CD4-positive, alpha-beta T cell treated with Interleukin-12 subunit alpha and Interleukin-12 subunit beta, for 1 hour (primary cell): Measurements from ENCODE around the gene PIGU.
"Not testable (repeated sequence)": the region's sequence is repeated elsewhere in the genome, so short reads cannot be mapped to it uniquely, and the experiment has no call there.

ENCODE experiments used
- DNase-seq: peaks from one replicate; pipeline ENCODE4 v3.0.0-alpha.2; 2020

PIGU gene

DNA sequence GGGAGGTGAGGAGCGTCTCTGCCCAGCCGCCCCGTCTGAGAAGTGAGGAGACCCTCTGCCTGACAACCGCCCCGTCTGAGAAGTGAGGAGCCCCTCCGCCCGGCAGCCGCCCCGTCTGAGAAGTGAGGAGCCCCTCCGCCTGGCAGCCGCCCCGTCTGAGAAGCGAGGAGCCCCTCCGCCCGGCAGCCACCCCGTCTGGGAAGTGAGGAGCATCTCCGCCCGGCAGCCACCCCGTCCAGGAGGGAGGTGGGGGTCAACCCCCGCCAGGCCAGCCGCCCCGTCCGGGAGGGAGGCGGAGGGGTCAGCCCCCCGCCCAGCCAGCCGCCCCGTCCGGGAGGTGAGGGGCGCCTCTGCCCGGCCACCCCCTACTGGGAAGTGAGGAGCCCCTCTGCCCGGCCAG lies 18.2 kb downstream of the PIGU start:
- not testable (repeated sequence) for DNase-seq

DNA sequence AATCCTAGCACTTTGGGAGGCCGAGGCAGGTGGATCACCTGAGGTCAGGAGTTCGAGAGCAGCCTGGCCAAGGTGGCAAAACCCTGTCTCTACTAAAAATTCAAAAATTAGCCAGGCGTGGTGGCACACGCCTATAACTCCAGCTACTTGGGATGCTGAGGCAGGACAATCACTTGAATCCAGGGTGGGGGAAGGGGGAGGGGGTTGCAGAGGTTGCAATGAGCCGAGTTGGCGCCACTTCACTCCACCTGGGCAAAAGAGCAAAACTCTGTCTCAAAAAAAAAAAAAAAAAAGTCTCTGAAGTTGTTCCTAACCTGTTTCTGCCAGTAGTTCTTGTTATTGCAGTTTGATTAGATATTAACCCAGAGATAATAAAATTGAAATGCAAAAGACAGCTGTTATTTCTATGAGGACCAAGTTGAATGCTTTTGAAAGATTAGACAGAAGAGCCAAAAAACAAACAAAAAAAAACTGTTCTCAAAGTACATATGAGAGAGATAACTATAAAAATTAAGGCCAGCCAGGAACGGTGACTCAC lies 22.6 kb downstream of the PIGU start:
- no peak for DNase-seq

- DNase-seq, result no peak
Observed at GRCh38 chr20:34651200-34651599, 25.7 kb downstream of the PIGU start.

GRCh38 chr20:34647737-34648136 lies 29.2 kb downstream of the PIGU start:
- no peak for DNase-seq

- DNase-seq, result no peak
Observed at GRCh38 chr20:34644951-34645350, 31.9 kb downstream of the PIGU start.

DNA sequence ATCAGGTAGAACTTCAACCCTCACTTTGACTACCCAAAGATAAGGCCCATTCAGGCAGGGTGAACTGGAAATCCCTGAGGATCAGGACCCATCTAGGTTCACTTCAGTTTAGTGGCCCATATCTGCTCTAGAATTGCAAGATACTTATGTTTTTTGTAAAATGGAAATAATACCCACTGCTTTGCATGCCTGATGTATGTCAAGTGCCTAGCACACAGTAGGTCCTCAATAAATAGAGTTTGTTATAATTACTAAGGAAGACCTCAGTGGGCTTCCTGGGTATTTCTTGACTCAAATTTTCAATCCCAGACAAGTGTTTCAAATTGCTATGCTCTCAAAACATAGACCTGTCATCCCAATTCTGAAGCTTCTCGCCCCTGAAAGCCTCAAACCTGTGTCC lies 32.5 kb downstream of the PIGU start:
- DNase-seq, result no peak

- no peak for DNase-seq
Observed at GRCh38 chr20:34643928-34644327, 33.0 kb downstream of the PIGU start.

- DNase-seq, result no peak
Observed at GRCh38 chr20:34642009-34642408, 34.9 kb downstream of the PIGU start.

DNA sequence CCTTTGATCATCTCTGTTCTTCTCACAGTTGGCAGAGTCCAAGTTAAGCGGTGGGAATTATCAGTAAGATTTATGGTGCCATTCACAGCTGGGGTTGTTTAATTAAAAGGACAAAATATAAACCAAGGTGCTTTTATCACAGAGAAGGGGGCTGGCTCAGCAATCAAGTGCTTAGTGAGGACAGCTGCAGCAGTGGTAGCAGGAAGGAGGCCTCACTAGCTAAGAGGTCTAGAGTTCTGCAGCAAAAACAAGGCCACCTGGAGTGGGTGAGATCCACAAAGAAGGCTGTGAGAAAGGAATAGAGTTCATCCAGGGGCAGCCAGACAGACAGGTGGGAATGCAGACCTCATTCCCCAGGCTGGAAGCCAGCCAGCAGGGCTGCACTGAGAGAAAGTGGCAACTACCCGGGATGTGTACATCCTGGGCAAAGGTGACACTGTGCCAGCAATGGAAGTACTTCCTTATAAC lies 37.1 kb downstream of the PIGU start:
- no peak for DNase-seq

DNA sequence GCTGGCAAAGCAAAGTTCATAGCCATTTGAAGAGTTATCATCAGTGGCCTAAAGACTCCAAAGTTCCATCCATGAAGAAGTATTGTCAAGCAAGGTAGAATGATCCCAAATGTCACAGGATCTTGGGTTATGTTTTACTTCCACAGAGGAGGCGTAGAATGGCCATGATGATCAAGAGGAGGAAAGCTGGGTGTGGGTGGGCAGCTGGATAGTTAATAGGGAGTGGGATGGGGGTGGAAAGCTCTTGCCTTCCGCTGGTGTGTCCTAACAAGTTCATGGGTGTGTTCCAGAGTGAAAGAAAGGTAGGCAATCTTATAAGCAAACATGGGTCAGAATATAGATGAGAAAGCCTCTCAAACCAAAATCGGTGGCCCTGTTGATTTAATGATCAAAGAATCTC lies 38.4 kb downstream of the PIGU start:
- DNase-seq, result no peak

DNA sequence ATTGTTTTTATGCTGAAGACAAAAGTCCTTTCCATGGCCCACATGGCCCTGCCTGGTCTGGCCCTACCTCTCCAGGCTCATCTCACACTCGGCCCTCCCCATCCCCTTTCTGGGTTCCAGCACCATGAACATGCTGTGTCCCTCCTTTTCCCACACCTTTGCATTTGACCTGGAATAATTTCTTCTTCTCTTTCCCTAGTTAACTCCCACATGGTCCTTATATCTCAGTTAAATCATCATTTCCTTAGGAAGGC lies 38.9 kb downstream of the PIGU start:
- DNase-seq, result no peak

DNA sequence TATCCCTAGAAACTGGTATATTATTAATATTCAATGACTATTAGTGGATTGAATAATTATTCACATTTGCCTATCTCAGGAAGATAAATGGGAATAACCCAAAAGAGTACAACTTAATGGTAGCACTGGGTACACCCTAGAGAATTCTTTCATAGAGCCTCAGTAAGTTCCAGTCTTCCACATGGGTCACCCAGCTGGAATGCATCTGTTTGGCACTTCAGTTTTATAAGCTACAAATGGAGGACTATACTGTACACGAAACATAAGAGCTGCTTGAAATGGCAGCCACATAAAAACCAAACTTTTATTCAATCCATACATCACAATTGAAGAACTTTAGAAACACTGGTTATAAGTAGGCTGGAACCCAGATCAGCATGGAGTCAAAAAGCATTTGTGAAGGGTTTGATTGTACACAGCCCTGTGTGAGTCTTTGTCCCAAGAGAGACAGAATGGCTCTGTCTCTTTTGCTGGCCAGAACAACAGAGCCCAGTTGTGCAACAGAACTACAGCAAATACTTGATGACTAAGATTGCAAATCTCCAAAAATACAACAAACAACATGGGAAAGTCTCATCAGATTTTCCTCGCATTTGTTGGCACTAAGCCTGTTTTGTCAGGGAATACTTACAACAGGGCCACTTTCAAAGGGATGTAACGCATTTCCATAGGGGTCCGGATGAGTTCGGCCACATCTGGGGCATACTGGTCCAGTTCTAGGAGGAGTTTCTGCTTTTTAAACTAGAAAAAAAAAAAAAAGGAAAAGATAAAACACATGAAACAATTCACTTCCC lies 39.5 kb downstream of the PIGU start:
- no peak for DNase-seq

- no peak for DNase-seq
Observed at GRCh38 chr20:34636648-34637047, 40.2 kb downstream of the PIGU start.

DNA sequence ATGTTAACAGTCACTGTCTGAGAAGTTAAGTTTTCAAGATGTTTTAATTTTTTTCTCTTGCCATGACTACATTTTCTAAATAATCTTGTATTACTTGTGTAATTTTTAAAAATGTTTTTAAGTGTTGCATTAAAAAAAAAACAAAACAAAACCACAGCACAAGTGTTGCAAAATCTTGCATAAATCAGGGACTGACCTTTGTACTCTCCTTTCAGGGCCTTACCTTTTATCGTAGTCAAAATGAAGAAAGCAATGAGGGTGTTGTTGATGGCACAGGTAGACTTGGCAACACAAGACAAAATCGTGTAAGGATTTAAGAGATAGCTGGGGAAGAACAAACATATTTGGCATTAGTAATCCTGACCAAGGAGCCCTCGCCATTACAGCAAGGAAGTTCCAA lies 42.5 kb downstream of the PIGU start:
- DNase-seq, result no peak

GRCh38 chr20:34632870-34633452 lies 43.9 kb downstream of the PIGU start:
- no peak for DNase-seq

DNA sequence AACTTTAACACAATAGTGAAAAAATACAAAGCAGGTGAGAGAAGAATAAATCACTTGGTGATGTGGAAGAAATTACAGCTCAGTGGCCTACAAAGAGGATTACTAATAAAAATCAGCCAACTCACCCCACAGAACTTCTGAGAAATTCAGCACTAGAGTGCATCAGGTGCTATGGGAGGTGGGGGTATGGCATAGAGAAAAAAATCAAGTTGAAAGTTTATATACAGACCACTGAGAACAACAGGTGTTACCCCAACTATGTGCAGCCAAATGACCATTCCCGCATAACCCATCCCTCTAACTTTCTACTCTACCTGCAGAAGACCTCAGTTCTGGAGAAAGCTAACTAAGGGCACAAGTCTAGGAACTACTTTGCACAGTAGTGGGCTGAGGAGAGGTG lies 47.0 kb downstream of the PIGU start:
- no peak for DNase-seq

- no peak for DNase-seq
Observed at GRCh38 chr20:34629342-34629741, 47.5 kb downstream of the PIGU start.

DNA sequence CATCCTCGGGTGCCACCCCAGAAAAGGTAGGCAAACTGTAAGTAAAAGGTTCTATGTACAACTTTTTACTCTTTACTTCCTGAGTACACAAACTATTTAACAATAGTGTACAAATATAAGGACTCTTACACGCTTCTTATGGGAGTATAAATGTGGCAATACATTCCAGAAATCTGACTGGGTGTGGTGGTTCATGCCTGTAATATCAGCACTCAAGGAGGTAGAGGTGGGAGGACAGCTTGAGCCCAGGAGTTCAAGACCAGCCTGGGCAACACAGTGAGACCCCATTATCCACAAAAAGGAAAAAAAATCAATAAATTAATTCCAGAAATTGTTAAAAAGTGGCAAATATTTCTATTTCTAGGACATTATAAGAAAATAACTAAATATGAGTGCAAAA lies 48.9 kb downstream of the PIGU start:
- no peak for DNase-seq

DNA sequence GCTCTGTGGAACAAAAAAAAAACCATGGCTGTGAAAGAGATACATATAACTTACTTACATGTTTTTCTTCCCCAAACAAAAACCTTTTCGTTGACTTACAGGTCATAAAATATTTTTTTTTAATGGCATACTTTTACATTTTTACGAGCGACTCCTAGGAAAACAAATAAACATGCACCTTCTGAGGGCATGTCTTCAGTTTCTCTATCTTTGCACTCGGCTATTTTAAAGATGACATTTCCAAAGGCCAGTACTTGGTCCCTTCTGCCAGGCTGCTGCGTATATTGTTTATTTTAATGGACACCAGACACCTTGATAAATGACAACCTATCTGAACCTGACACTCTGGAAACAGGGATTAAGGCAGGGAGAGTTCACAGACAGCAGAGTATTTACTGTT lies 49.4 kb downstream of the PIGU start:
- DNase-seq, result no peak

DNA sequence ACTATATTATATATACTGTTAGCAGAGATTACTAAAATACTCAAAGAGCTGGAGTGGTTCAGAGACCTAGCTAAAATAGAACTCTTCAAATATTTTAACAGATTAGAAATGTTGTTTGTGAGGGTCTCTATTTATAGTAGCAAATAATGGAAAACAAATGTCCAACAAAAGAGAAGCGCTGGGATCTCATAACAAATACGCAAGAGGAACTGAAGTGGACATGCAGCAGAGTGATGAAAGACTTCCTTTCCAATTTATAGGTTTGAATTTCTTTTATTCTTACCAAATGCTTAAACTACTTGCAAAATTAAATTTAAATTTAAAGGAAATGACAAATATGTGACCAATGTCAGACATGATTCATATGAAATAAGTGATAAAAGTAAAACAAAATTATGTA lies 49.9 kb downstream of the PIGU start:
- no peak for DNase-seq

GRCh38 chr20:34624629-34625028 lies 52.3 kb downstream of the PIGU start:
- DNase-seq, result no peak

DNA sequence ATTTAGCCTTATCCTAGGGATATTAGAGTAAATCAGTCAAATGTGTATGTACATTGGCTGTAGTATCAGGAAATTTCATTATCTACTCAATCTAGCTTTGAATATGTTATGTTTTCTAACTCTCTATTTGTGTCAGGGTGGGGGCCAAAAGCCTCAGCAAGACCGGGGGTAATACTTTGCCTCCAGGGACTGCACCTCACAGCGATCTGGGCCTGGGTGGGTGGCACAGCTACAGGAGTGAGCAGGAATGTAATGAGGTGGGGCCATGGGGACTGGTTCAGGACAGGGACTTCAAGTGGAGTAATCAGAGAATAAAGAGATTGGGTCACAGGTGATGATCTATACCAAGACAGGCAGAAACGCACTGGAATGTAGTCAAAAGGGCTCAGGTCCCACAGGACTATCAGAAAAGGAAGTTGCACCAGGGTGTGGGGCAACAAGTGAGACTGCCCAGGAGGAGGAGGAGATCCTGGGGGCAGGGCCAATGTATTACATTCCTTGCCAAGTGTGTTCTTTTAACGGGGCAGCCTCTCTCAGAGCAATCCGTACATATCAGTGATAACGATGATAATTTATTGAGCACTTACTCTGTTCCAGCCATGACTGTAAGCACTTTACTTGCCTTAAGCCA lies 54.0 kb downstream of the PIGU start:
- no peak for DNase-seq

GRCh38 chr20:34621383-34622367 lies 55.2 kb downstream of the PIGU start:
- DNase-seq, result no peak
